ENCODE results near the gene TNS3.

DNA sequence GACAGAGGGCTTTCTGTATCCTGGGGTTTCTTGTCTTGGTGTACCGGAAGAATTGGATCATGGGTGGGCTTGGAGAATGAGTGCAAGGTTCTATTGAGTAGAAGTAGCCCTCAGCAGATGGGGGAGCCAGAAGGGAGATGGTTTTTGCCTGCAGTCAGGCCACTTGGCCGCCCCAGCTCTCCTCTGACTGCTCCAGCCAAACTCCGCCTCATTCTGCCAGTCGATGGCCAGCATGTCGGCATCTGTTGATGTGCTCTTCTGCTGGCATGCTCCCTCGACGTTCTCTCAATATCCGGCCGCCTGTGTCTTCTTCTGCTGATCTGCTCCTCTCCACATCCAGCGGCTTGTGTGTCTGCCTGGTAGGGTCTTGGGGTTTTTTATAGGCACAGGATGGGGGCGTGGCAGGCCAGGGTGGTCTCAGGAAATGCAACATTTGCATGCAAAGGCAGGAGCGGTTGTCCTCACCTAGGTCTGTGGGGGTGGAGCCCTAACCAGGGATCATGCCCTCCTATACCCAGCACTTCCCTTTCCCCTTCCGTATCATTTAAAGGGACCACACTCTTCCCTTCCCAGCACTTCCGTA lies 40.2 kb upstream of the TNS3 start:
- no peak for TF ChIP-seq SRY (CRISPR knock-in tag; IDR thresholded peaks at IDR 0.05)
- TF ChIP-seq MAFK (conservative IDR thresholded peaks at IDR 0.05 in 1 of 2, IDR thresholded peaks at IDR 0.05 in 1 of 2; ENCODE audit: low read length in 2 of 2): no peak
- no peak for TF ChIP-seq CEBPG (CRISPR knock-in tag; IDR thresholded peaks at IDR 0.05)
- TF ChIP-seq SPEN (CRISPR knock-in tag; IDR thresholded peaks at IDR 0.05; ENCODE audit: low read depth): no peak
- TF ChIP-seq, protein P1, sequence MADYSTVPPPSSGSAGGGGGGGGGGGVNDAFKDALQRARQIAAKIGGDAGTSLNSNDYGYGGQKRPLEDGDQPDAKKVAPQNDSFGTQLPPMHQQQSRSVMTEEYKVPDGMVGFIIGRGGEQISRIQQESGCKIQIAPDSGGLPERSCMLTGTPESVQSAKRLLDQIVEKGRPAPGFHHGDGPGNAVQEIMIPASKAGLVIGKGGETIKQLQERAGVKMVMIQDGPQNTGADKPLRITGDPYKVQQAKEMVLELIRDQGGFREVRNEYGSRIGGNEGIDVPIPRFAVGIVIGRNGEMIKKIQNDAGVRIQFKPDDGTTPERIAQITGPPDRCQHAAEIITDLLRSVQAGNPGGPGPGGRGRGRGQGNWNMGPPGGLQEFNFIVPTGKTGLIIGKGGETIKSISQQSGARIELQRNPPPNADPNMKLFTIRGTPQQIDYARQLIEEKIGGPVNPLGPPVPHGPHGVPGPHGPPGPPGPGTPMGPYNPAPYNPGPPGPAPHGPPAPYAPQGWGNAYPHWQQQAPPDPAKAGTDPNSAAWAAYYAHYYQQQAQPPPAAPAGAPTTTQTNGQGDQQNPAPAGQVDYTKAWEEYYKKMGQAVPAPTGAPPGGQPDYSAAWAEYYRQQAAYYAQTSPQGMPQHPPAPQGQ (CRISPR knock-in tag; IDR thresholded peaks at IDR 0.05; ENCODE audit: borderline replicate concordance): no peak
- TF ChIP-seq ZFP36 (IDR thresholded peaks at IDR 0.05; ENCODE audit: borderline replicate concordance, low read depth, low read length, partially characterized antibody): no peak
- TF ChIP-seq ZNF660 (CRISPR knock-in tag; IDR thresholded peaks at IDR 0.05; ENCODE audit: borderline replicate concordance, low read depth): no peak
- TF ChIP-seq THAP11 (CRISPR knock-in tag; IDR thresholded peaks at IDR 0.05): no peak
- no peak for TF ChIP-seq TCF12 (IDR thresholded peaks at IDR 0.05)
- TF ChIP-seq TCF12 (CRISPR knock-in tag; IDR thresholded peaks at IDR 0.05): no peak
- no peak for TF ChIP-seq NFE2L1 (CRISPR knock-in tag; IDR thresholded peaks at IDR 0.05; ENCODE audit: borderline replicate concordance)
- TF ChIP-seq ZNF577 (CRISPR knock-in tag; IDR thresholded peaks at IDR 0.05; ENCODE audit: borderline replicate concordance, low read depth): no peak
- TF ChIP-seq RAD21 (CRISPR knock-in tag; IDR thresholded peaks at IDR 0.05): no peak
- TF ChIP-seq EHMT2 (IDR thresholded peaks at IDR 0.05; ENCODE audit: borderline replicate concordance, low read depth, low read length): no peak
- TF ChIP-seq NR2F6 (IDR thresholded peaks at IDR 0.05): no peak
- TF ChIP-seq NR2F6 (CRISPR knock-in tag; IDR thresholded peaks at IDR 0.05): no peak

Measured in HepG2 (cell line).